OCI-LY1 (cell line): ENCODE results near the gene NSUN2.

ENCODE experiments used
- H2AFZ ChIP-seq: fragments of 200-600 bp; sonication (generic), shearing (Covaris generic); 2 replicates; pipeline ENCODE4 v1.6.0; 2014; ENCODE audit warnings: antibody characterized with exemption, mild to moderate bottlenecking, low read length
- H3F3A ChIP-seq: fragments of 200-600 bp; sonication (generic), shearing (Covaris generic); 2 replicates; pipeline ENCODE4 v1.6.0; 2014; ENCODE audit warnings: mild to moderate bottlenecking, antibody characterized with exemption, low read length, moderate library complexity; ENCODE audit not compliant: insufficient read depth
- H3K27ac ChIP-seq: fragments of 200-600 bp; sonication (generic); 2 replicates; pipeline ENCODE4 v1.5.1; 2014; ENCODE audit warnings: low read length, mixed run types, mild to moderate bottlenecking, low read depth; ENCODE audit not compliant: poor library complexity, severe bottlenecking
- H3K27me3 ChIP-seq: fragments of 200-600 bp; sonication (generic); 2 replicates; pipeline ENCODE4 v1.6.0; 2014; ENCODE audit warnings: antibody characterized with exemption, mild to moderate bottlenecking, low read length, moderate library complexity; ENCODE audit not compliant: insufficient read depth
- H3K36me3 ChIP-seq: fragments of 200-600 bp; sonication (generic); 2 replicates; pipeline ENCODE4 v1.6.1; 2014; ENCODE audit warnings: mild to moderate bottlenecking, antibody characterized with exemption, low read length, moderate library complexity, mixed read lengths; ENCODE audit not compliant: insufficient read depth
- H3K4me1 ChIP-seq: fragments of 200-600 bp; sonication (generic); 2 replicates; pipeline ENCODE4 v1.5.1; 2014; ENCODE audit warnings: mild to moderate bottlenecking, low read length, moderate library complexity; ENCODE audit not compliant: insufficient read depth, severe bottlenecking
- H3K4me2 ChIP-seq: fragments of 200-600 bp; sonication (generic), shearing (Covaris generic); 2 replicates; pipeline ENCODE4 v1.6.1; 2014; ENCODE audit warnings: low read length
- H3K4me3 ChIP-seq: fragments of 200-600 bp; sonication (generic); 2 replicates; pipeline ENCODE4 v1.5.1; 2014; ENCODE audit warnings: low read length, low read depth, mild to moderate bottlenecking, mixed read lengths; ENCODE audit not compliant: poor library complexity, severe bottlenecking
- H3K79me2 ChIP-seq: fragments of 200-600 bp; shearing (Covaris generic); 2 replicates; pipeline ENCODE4 v1.6.1; 2016; ENCODE audit warnings: mixed run types, low read length, mixed read lengths; ENCODE audit not compliant: insufficient read depth
- H3K9ac ChIP-seq: fragments of 200-600 bp; sonication (generic), shearing (Covaris generic); 2 replicates; pipeline ENCODE4 v1.6.1; 2014; ENCODE audit warnings: mild to moderate bottlenecking, low read length, mixed read lengths
- H3K9me2 ChIP-seq: fragments of 200-600 bp; sonication (generic), shearing (Covaris generic); 2 replicates; pipeline ENCODE4 v1.6.1; 2014; ENCODE audit warnings: low read depth, mild to moderate bottlenecking, low read length, mixed read lengths
- H3K9me3 ChIP-seq: fragments of 200-600 bp; shearing (Covaris generic); 2 replicates; pipeline ENCODE4 v1.6.1; 2014; ENCODE audit warnings: low read length, mixed read lengths
- H4K20me1 ChIP-seq: fragments of 200-600 bp; sonication (generic), shearing (Covaris generic); 2 replicates; pipeline ENCODE4 v1.6.0; 2016; ENCODE audit warnings: mild to moderate bottlenecking, low read length; ENCODE audit not compliant: insufficient read depth
- CTCF ChIP-seq: fragments of 200-600 bp; sonication (generic), shearing (Covaris generic); IDR thresholded peaks from 2 replicates; pipeline ENCODE4 v1.5.1; 2017; ENCODE audit warnings: mild to moderate bottlenecking, antibody characterized with exemption, low read length, moderate library complexity, mixed read lengths
- EZH2 ChIP-seq: fragments of 200-600 bp; sonication (generic), shearing (Covaris generic); IDR thresholded peaks from 2 replicates; pipeline ENCODE4 v1.8.0; 2017; ENCODE audit warnings: borderline replicate concordance, mixed run types, mild to moderate bottlenecking, antibody characterized with exemption, low read length, moderate library complexity, mixed read lengths

NSUN2 gene

DNA sequence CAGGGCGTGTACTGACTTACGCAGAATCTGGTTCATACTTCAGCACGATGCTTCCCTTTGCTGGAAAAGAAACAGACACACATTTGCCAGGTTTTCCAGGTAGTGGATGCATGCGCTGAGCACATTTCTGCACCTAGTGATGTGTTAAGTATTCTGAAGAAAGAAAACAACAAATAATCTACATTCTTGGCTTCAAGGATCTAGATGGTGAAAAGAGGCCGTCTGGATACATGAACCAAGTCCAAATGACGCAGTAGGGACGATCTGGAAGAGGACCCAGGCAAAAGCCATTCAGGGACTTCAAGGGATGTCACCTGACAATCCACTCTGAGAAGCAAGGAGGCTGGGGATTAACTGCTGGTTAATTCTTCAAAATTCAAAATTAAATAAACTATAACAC is 30.4 kb downstream of the NSUN2 start:
- Histone ChIP-seq H4K20me1 (no peaks in the 10 kb centered on the region), H3K4me3 (no peak overlapping the region), H3K9me3 (no peaks in the 10 kb centered on the region), H3K79me2 (no peaks in the 10 kb centered on the region), H3K36me3 (peaks cover 98% of the 10 kb centered on the region), H3K9ac (no peak overlapping the region), H2AFZ (no peak overlapping the region), H3K27ac (no peak overlapping the region), H3K4me1 (no peaks in the 10 kb centered on the region), H3K4me2 (no peak overlapping the region), H3K9me2 (no peaks in the 10 kb centered on the region), H3F3A (no peaks in the 10 kb centered on the region), H3K27me3 (no peaks in the 10 kb centered on the region)
- TF ChIP-seq EZH2 (no peak), CTCF (no peak)

DNA sequence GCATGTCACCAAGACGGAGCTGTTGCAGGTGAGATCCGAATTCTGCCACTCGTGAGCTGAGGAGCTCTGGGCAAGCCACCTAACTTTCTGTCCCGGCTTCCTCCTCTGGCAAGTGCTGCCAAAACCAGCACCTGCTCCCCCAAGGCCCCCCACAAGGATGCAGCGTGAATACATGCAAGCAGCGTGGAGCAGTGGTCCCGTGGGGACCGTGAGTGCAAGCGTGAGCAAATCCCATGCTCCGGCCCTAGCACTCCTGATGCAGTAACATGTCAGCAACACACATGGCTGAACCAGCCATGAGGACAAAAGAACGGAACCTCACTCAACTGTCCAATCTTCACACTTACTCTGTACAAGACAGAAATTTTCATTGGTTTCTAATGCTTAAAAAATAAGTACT is 31.0 kb downstream of the NSUN2 start:
- TF ChIP-seq EZH2 (no peak), CTCF (no peak)
- Histone ChIP-seq H3K9me3 (no peaks in the 10 kb centered on the region), H3K27me3 (no peaks in the 10 kb centered on the region), H3K4me1 (no peaks in the 10 kb centered on the region), H3K4me2 (no peak overlapping the region), H3K4me3 (no peak overlapping the region), H3K79me2 (no peaks in the 10 kb centered on the region), H3K36me3 (peaks cover 98% of the 10 kb centered on the region), H3F3A (no peaks in the 10 kb centered on the region), H3K9ac (no peak overlapping the region), H4K20me1 (no peaks in the 10 kb centered on the region), H3K9me2 (no peaks in the 10 kb centered on the region), H2AFZ (no peak overlapping the region), H3K27ac (no peak overlapping the region)

GRCh38 chr5:6601271-6601670 is 31.6 kb downstream of the NSUN2 start:
- no peak for TF ChIP-seq EZH2
- TF ChIP-seq CTCF, result no peak
- Histone ChIP-seq H3K27ac (no peak overlapping the region), H3K27me3 (no peaks in the 10 kb centered on the region), H3K36me3 (peaks cover 98% of the 10 kb centered on the region), H3K4me3 (no peak overlapping the region), H2AFZ (no peak overlapping the region), H3K4me2 (no peak overlapping the region), H3K9me3 (no peaks in the 10 kb centered on the region), H4K20me1 (no peaks in the 10 kb centered on the region), H3F3A (no peaks in the 10 kb centered on the region), H3K9ac (no peak overlapping the region), H3K79me2 (no peaks in the 10 kb centered on the region), H3K9me2 (no peaks in the 10 kb centered on the region), H3K4me1 (no peaks in the 10 kb centered on the region)
